Erythroblast (primary cell): ENCODE measurements around the gene PLPP6.

Source experiments
- GATA1 ChIP-seq: IDR thresholded peaks from 2 replicates; pipeline ENCODE4 v1.6.1; 2011; ENCODE audit warnings: low read depth, mild to moderate bottlenecking, control low read depth, low read length, moderate library complexity
- POLR2A ChIP-seq: IDR thresholded peaks from 2 replicates; pipeline ENCODE4 v1.6.1; 2011; ENCODE audit warnings: mild to moderate bottlenecking, low read length

- no peak for TF ChIP-seq POLR2A
- no peak for TF ChIP-seq GATA1
These were observed 43.4 kb upstream of the PLPP6 start for GRCh38 chr9:4618700-4619099.
